Ovary (tissue), 9 donors: ENCODE data around the gene SLC39A5. TPM values are rescaled to one million over a fixed set of nuclear protein-coding genes. Genes with fewer than 3 reads are reported as not detected.

Experiments used
- DNase-seq, 5 donors: peaks; one replicate each; pipeline ENCODE4 v3.0.0-alpha.2; 2019 to 2020
- H3K27ac ChIP-seq, 2 donors: fragments of 200-600 bp; one replicate each; pipeline versions ENCODE4 v1.5.1 to v1.8.0; 2019 to 2022
- H3K27me3 ChIP-seq: fragments of 200-600 bp; one replicate; pipeline ENCODE4 v1.8.0; 2022
- H3K36me3 ChIP-seq: fragments of 200-600 bp; sonication (generic); one replicate; pipeline ENCODE4 v1.5.1; 2019
- H3K4me1 ChIP-seq: one replicate; pipeline ENCODE4 v1.8.1; 2013; ENCODE audit warnings: mild to moderate bottlenecking, moderate library complexity; ENCODE audit not compliant: insufficient read depth
- H3K4me3 ChIP-seq: fragments of 200-600 bp; sonication (generic); one replicate; pipeline ENCODE4 v1.5.1; 2017
- H3K9me3 ChIP-seq, 2 donors: fragments of 200-600 bp in 1 of 2; sonication (generic) in 1 of 2; one replicate each; pipeline versions ENCODE4 v1.5.1 to v1.8.1; 2013 to 2019; ENCODE audit warnings: mild to moderate bottlenecking in 1 of 2, moderate library complexity in 1 of 2
- EP300 ChIP-seq: sonication (generic); formaldehyde crosslinking; IDR thresholded peaks from one replicate; pipeline ENCODE4 v1.6.1; 2017; ENCODE audit warnings: antibody characterized with exemption
- POLR2A ChIP-seq: fragments of 450-650 bp; IDR thresholded peaks from one replicate; pipeline ENCODE4 v1.6.1; 2017; ENCODE audit warnings: antibody characterized with exemption, mild to moderate bottlenecking, moderate library complexity
- WGBS, 3 donors: extraction: QIAGEN DNeasy Blood & Tissue Kit in 1 of 3; methylation state at CpG; one replicate each; pipeline versions ENCODE4 v1.1.5 to v1.1.7; 2013 to 2017; 5-methylcytosine and 5-hydroxymethylcytosine counted together
- intact Hi-C, 4 donors: fragments of 100-400 bp; cut with DNase I; formaldehyde crosslinking; loops; one replicate each; pipeline versions ENCODE4 v1.11.0 to v1.15.1; 2022 to 2023
- polyA plus RNA-seq, 2 donors: library from polyadenylated mRNA; stranded (reverse); fragments of 200-250 nt in 1 of 2; fragments of 350-450 nt in 1 of 2; fragmentation: Illumina TruSeq in 1 of 2; extraction: RNeasy Lipid Tissue Mini Kit (QIAGEN cat#74804) in 1 of 2; gene quantifications; one replicate each; pipeline ENCODE4 v1.2.3, GENCODE V29; 2013 to 2014
- total RNA-seq, 7 donors: library from RNA; depleted of rRNA in 2 of 7; stranded (reverse); fragments of >200 nt in 2 of 7; fragmentation: NEBNext Ultra II Directional in 3 of 7; extraction: Animal tissue kit (Norgen Biotek cat#: 25700) in 3 of 7; gene quantifications; one replicate each; pipeline versions ENCODE4 v1.1.0 to v1.2.4, GENCODE V29; 2016 to 2023
- TF ChIP-seq, protein P1 (sequence below), 3 donors: fragments of 450-650 bp in 2 of 3; fragments of 200-600 bp in 1 of 3; IDR thresholded peaks; one replicate each; pipeline versions ENCODE4 v1.5.1 to v1.8.0; 2016 to 2022; ENCODE audit warnings: antibody characterized with exemption in 3 of 3, mild to moderate bottlenecking in 1 of 3
- donor health status: DM: no; HTN: no; CAD: no; lungs with moderate emphysema.
- donor health status: DM: no; HTN: no; CAD: no.
- donor health status: Bipolar disorder and iron deficiency.
- donor health status: DM: yes; HTN: yes; CAD: no.
- donor health status: DM: no; HTN: no; CAD: no.
- donor health status: DM: yes; HTN: yes; CAD: no.

The SLC39A5 gene
- total and polyA plus RNA-seq, 9 donors = 0.25 to 0.85 (median 0.67) TPM; not detected in 1

DNA sequence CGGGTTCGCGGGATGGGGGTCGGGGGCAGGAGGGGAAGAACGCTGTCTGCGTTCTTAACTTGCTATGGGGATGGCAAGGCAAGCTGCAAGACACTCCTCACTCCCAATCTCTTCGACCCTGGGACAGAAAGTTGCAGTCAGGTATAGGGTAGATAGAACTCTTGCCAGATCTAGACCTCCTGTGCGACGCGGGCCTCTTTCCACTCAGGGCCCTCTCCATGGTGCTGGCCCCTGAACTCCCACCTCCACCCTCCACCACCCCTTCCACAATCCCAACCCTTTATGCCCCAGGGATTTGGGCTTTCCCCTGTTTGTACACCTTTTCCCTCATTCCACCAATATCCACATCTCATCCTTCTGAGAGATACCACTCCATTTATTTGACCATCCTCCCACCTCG, 4.9 kb upstream of the SLC39A5 start:
- DNase-seq = no peak
- Histone ChIP-seq H3K4me1 (peaks cover 5% of the 10 kb centered on the region), H3K27me3 (no peaks in the 10 kb centered on the region), H3K9me3 (no peaks in the 10 kb centered on the region), H3K4me3 (peak overlapping the region; percentile 68), H3K36me3 (no peaks in the 10 kb centered on the region), H3K27ac (peak overlapping the region; percentile 73 to 75)
- TF ChIP-seq, protein P1, sequence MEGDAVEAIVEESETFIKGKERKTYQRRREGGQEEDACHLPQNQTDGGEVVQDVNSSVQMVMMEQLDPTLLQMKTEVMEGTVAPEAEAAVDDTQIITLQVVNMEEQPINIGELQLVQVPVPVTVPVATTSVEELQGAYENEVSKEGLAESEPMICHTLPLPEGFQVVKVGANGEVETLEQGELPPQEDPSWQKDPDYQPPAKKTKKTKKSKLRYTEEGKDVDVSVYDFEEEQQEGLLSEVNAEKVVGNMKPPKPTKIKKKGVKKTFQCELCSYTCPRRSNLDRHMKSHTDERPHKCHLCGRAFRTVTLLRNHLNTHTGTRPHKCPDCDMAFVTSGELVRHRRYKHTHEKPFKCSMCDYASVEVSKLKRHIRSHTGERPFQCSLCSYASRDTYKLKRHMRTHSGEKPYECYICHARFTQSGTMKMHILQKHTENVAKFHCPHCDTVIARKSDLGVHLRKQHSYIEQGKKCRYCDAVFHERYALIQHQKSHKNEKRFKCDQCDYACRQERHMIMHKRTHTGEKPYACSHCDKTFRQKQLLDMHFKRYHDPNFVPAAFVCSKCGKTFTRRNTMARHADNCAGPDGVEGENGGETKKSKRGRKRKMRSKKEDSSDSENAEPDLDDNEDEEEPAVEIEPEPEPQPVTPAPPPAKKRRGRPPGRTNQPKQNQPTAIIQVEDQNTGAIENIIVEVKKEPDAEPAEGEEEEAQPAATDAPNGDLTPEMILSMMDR (IDR thresholded peaks at IDR 0.05) = no peak
- TF ChIP-seq EP300 = no peak
- no peak for TF ChIP-seq POLR2A
- WGBS, 3 donors = 58 to 76% (median 61%) methylated on average over 11 of the region's 11 CpGs
- intact Hi-C loops = loop anchor here (2.0 to 10.0 kb wide), 4 partner anchors 33 to 106 kb away; partner anchors contain the start of genes ESYT1 (in 2 of the 4), MYL6 (in 1 of the 4) and ZC3H10 (in 1 of the 4)

DNA sequence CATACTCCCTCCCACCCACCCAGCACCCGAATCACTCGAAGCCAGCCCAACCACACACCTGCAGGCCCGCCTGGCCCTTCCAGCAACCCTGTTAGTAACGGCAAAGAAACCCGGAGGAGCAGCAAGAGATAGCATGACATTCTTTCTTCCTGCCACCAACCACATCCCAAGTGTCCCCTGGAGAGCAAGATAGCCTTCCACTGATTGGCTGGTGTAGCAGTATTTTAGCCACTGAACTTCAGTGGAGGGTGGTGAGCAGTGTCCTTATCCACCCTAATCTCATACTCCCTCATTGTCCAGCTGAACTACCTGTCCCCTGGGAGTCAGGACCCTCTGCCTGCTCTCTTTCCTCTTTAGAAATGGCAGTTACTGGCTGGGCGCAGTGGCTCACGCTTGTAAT, 769 bp upstream of the SLC39A5 start:
- Histone ChIP-seq H3K9me3 (no peaks in the 10 kb centered on the region), H3K36me3 (no peaks in the 10 kb centered on the region), H3K27ac (no peak overlapping the region), H3K4me3 (no peak overlapping the region), H3K27me3 (no peaks in the 10 kb centered on the region), H3K4me1 (peaks cover 1% of the 10 kb centered on the region)
- 73 to 84% (median 76%) methylated on average over 7 of the region's 7 CpGs for WGBS, 3 donors
- TF ChIP-seq, protein P1 (IDR thresholded peaks at IDR 0.05) = no peak
- TF ChIP-seq POLR2A (no peak), EP300 (no peak)
- intact Hi-C loops = loop anchor here in 2 of 4 donors (5.0 to 10.0 kb wide), 2 partner anchors 37 to 104 kb away; partner anchors contain the start of gene ESYT1 (in 2 of the 2)
- DNase-seq = no peak

DNA sequence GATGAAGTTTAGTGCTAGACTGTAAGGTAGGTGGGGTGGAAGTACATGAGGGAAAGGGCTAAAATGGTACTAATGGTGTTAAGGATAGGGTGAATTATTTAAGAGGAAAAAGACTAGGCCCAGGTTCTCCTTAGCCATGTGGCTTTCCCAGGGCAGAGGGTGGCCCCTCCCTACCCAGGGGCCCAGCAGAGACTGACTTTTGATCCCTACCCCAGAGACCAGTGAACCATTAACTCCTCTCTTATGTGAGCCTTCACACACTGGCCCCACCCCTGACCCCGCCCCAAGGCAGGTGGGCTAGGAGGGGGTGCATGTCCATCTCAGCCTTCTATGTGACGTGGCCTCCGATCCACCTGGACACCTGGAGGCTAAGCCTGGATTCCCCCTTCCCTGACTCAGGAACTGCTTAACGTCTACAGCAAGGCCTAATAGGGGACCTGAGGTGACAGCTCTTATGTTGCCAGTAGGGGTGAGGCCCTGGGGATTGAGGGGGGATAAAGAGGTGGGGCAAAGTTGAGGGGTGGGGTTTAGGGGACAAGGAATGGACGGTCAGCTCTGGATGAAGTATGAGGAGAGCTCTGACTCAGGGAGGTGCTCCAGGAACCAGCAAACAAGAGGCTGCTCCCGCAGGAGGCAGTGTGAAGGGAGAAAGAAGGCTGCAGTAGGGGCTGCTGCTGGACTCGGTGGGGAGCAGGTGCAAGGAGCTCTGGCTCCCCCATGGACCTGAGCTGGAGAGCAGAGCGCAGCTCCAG, 757 bp downstream of the SLC39A5 start:
- intact Hi-C loops = loop anchor here in 1 of 4 donors (5.0 kb wide), 1 partner anchor 38 kb away; no protein-coding TSS in a partner anchor
- H3K27ac ChIP-seq = no peak overlapping the region

DNA sequence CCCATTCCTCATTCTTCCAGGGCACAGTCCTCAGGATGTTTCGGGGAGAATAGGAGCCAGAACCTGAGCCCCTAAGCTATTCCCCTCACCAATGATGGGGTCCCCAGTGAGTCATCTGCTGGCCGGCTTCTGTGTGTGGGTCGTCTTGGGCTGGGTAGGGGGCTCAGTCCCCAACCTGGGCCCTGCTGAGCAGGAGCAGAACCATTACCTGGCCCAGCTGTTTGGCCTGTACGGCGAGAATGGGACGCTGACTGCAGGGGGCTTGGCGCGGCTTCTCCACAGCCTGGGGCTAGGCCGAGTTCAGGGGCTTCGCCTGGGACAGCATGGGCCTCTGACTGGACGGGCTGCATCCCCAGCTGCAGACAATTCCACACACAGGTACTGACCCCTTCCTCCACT, 1.3 kb downstream of the SLC39A5 start:
- Histone ChIP-seq H3K9me3 (no peaks in the 10 kb centered on the region), H3K4me1 (no peaks in the 10 kb centered on the region), H3K36me3 (no peaks in the 10 kb centered on the region), H3K4me3 (no peak overlapping the region), H3K27ac (no peak overlapping the region), H3K27me3 (no peaks in the 10 kb centered on the region)
- intact Hi-C loops = loop anchor here in 1 of 4 donors (5.0 kb wide), 1 partner anchor 39 kb away; no protein-coding TSS in a partner anchor
- TF ChIP-seq POLR2A (no peak), EP300 (no peak)
- TF ChIP-seq, protein P1 (IDR thresholded peaks at IDR 0.05) = no peak
- 85 to 91% (median 85%) methylated on average over 11 of the region's 11 CpGs for WGBS, 3 donors
- DNase-seq = no peak

More for the DNA sequence above, 757 bp downstream of the SLC39A5 start:
- H3K27me3 ChIP-seq = no peaks in the 10 kb centered on the region
- no peaks in the 10 kb centered on the region for H3K4me1 ChIP-seq
- no peak for DNase-seq
- H3K4me3 ChIP-seq = no peak overlapping the region
- H3K36me3 ChIP-seq = no peaks in the 10 kb centered on the region
- TF ChIP-seq POLR2A = no peak
- TF ChIP-seq EP300 = no peak
- TF ChIP-seq, protein P1 (IDR thresholded peaks at IDR 0.05) = no peak
- WGBS, 3 donors = 61 to 66% (median 65%) methylated on average over 8 of the region's 8 CpGs
- H3K9me3 ChIP-seq = no peaks in the 10 kb centered on the region
